HG02981 (cell line): ENCODE measurements around the gene ACO2.

ENCODE experiments used
- ATAC-seq: cut with Tn5 transposase; IDR thresholded peaks from one replicate; pipeline ENCODE4 v1.9.1; 2021; ENCODE audit warnings: mild to moderate bottlenecking, moderate library complexity; ENCODE audit not compliant: unreplicated experiment

The ACO2 gene

GRCh38 chr22:41488076-41488475 lies 19.2 kb downstream of the ACO2 start:
- ATAC-seq, result no peak

DNA sequence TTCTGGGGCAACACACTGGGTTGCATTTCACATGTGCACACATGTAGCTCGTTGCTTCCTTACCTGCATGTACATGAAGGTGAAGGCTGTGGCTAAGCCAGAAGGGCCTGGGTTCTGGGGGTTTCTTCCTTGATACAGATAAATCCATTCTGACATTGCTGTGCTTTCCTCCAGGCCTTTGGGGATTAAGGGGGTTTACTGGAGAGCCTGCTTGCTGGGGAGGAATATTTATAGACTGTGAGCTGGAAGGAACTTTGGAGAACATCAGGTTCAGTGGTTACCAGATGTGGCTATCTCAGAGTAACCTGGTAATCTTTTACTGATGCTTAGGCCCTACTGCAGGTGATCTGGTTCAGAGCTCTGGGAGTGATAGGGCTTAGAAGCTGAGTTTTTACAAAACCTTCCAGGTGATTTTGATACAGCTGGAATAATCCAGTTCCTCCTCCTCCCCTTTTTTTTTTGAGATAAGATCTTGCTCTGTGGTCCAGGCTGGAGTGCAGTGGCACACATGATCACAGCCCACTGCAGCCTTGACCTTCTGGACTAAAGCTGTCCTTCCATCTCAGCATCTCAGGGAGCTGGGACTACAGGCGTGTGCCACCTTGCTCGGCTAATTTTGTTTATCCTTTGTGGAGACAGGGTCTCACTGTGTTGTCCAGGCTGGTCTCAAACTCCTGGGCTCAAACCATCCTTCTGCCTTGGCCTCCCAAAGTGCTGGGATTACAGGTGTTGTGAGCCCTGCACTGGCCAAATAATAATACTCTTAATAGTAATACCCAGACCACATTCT lies 19.9 kb downstream of the ACO2 start:
- ATAC-seq, result no peak

GRCh38 chr22:41491374-41492100 lies 22.6 kb downstream of the ACO2 start:
- no peak for ATAC-seq

GRCh38 chr22:41498303-41498835 lies 29.5 kb downstream of the ACO2 start:
- ATAC-seq, result no peak

- no peak for ATAC-seq
Observed at GRCh38 chr22:41499624-41500280, 30.8 kb downstream of the ACO2 start.

GRCh38 chr22:41500303-41500702 lies 31.4 kb downstream of the ACO2 start:
- no peak for ATAC-seq

DNA sequence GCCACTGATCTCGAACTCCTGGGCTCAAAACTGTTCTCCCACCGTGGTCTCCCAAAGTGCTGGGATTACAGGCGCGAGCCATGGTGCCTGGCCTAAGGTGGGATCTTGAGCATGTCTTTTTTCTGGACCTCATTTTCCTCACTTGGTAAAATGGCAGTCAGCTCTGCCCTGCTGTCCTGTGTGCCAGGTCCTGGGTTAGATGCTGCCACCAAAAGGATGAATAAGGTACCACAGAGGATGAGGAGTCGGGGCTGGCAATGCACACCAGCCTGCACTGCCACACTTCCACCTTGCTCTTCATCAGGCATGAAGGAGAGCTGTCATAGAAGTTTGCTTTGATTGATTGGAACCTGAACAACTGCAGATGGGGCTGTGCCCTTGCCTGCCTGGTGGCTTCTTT lies 32.3 kb downstream of the ACO2 start:
- ATAC-seq, result no peak

- no peak for ATAC-seq
Observed at GRCh38 chr22:41504397-41504796, 35.5 kb downstream of the ACO2 start.

- no peak for ATAC-seq
Observed at GRCh38 chr22:41504816-41505215, 35.9 kb downstream of the ACO2 start.

DNA sequence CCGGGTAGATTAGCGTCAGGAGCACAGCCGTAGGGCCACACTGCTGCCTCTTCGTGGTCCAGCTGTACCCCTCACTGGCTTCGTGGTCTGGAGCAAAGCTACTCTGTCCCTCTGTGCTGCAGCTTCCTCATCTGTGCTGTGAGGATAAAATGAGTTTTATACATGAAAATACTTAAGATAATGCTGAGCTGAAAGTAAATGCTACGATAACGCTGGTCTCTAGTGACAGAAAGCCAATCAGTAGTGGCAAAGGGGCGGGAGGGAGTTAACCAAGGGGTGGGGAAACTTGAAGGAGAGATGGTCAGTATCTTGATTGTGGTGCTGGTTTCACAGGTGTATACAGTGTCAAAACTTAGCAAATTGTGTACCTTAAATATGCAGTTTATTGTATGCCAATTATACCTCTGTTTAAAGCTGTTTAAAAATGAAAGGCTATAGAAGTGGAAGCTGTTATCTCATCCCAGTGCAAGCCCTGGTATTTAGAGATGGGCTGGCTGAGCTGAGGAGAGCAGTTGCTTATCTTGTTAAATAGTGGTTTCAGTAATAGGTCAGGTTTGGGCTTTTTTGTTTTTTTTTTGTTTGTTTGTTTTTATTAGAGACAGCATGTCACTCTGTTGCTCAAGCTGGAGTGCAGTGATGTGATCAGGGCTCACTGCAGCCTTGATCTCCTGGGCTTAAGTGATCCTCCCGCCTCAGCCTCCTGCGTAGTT lies 36.7 kb downstream of the ACO2 start:
- ATAC-seq, result no peak

- no peak for ATAC-seq
Observed at GRCh38 chr22:41507330-41508063, 38.6 kb downstream of the ACO2 start.

DNA sequence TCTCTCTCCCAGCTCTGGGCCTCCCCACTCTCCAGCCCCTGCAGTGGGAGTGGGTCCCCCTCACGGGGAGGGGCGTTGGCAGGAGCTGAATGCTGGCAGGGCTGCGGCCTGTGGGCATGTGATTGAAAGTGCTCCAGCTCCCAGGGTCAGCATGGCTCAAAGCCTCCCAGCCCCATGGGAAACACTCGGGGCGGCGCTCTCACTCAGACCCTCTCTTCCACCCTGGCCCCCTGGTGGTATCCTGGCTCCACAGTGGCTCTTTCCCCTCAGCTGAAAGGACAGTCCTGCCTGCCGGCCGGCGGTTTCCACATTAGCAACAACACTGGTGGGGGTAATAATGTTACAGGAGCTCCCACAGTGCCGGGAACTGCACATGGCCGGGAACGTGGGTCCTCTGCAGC lies 39.9 kb downstream of the ACO2 start:
- ATAC-seq, result no peak

DNA sequence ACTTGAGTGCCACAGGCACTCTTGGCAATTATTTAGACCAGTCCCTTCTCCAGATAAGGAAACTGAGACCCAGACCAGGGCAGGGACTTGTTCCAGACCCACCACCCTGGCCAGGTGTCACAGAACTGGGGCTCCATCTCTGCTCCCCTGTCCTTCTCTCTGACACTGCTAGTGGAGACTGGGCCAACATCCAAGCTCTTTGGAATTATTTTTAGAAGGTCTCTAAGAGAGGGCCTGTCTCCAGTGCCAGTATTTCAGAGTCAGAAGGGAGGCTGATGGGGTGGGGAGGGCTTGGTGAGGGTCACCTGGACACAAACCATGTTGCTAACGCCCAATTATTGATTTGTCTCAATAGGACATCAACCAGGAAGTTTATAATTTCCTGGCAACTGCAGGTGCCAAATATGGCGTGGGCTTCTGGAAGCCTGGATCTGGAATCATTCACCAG lies 42.6 kb downstream of the ACO2 start:
- ATAC-seq, result no peak

DNA sequence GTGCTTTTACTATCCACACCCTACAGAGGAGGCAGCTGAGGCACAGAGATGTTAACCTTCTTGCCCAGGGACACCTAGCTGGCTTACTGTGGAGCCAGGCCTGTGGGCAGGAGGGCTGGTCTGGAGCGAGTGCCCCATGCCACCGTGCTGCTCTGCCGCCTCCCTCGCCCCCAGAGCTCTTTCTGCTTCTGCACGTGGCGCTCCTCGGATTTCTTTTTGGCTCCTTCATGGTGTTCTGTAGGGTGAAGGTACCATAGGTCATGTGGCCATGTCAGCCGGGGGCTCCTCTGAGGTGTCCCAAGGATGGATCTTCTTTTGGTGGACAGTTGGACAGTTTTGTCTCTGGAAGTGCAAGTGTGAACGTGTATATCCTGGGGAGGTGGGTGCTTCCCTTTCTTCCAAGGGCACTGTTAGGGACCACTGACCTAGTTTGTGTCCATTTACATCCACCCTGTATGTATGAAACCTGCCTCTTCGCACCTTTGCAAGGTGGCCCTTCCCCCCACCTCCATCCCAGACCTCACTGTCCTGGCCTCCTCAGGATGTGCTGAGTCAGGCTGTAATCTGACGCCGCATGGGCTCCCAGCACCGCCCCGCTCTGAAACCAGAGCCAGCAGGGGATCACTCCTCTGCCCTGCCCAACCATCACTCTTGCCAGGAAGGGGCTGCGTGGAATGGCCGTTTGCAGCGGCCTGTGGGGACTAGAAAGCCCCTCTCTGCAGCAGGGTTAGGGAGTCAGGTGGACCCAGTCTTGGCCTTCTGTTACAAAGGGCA lies 43.7 kb downstream of the ACO2 start:
- ATAC-seq, result no peak

- no peak for ATAC-seq
Observed at GRCh38 chr22:41513391-41513790, 44.5 kb downstream of the ACO2 start.

DNA sequence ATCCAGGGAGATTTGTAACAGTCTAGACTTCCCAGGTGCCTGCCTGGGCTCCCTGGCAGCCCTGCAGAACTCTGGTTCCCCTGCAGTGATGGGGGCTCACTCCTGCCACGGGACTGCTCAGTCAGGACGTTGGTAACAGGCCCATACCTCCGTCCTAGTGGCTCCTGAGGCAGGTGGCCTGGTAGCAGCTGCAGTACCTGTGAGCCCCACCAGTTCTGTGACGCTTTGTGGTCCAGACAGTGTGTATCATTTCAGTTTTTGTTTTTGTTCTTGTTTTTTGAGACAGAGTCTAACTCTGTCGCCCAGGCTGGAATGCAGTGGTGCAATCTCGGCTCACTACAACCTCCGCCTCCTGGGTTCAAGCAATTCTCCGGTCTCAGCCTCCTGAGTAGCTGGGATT lies 47.5 kb downstream of the ACO2 start:
- no peak for ATAC-seq

- no peak for ATAC-seq
Observed at GRCh38 chr22:41517172-41518047, 48.5 kb downstream of the ACO2 start.

DNA sequence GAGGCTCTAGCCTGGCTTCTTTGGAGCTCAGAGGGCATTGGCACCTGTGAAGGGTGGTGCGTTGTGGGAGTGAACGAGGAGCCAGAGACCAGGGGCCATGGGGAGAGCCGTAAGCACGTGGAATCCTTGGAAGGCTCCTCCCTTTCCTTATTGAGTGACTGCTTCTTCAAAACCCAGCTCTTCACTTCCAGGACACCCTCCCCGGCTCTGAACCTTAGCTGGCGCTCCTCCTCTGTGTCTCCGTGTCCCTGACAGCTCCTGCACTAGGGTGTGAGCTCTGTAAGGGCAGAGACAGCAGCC lies 49.1 kb downstream of the ACO2 start:
- ATAC-seq, result no peak

GRCh38 chr22:41521126-41521525 lies 52.2 kb downstream of the ACO2 start:
- no peak for ATAC-seq
